HEK293 (cell line): ENCODE results near the gene MAP1A.
A peak's percentile ranks its signal among the peaks of the same experiment; 100 is the strongest.

Source experiments
- CTCF ChIA-PET: fragments of 350-600 bp; formaldehyde crosslinking; extraction: SDS; loops from one replicate; lab custom pipeline; 2021; ENCODE audit warnings: antibody characterized with exemption; lab: Yijun Ruan, JAX
- POLR2A ChIA-PET: fragments of 300-600 bp; formaldehyde crosslinking; extraction: SDS; loops from one replicate; lab custom pipeline; 2020; ENCODE audit warnings: antibody characterized with exemption, inconsistent platforms; lab: Yijun Ruan, JAX
- H3K27ac ChIP-seq: fragments of 200-500 bp; sonication (Bioruptor generic); 2 replicates; pipeline ENCODE4 v1.5.1; 2014; ENCODE audit warnings: low read depth, low read length, control low read depth, inconsistent platforms; ENCODE audit errors: extremely low read depth
- H3K36me3 ChIP-seq, 2 experiments: fragments of 200-500 bp in 1 of 2; sonication (Bioruptor generic) in 1 of 2; 1 replicate in 1 of 2; 2 replicates in 1 of 2; pipeline ENCODE4 v1.5.1; 2014 to 2017; ENCODE audit warnings: inconsistent platforms in 2 of 2, low read length in 2 of 2; ENCODE audit not compliant: control insufficient read depth in 2 of 2, insufficient read depth in 1 of 2
- H3K4me1 ChIP-seq: fragments of 200-500 bp; sonication (Bioruptor generic); 2 replicates; pipeline ENCODE4 v1.5.1; 2014; ENCODE audit warnings: mild to moderate bottlenecking, low read length, inconsistent platforms; ENCODE audit not compliant: control insufficient read depth, insufficient read depth
- H3K4me3 ChIP-seq: 2 replicates; pipeline ENCODE4 v1.5.1; 2011; ENCODE audit warnings: low read depth, mild to moderate bottlenecking, control low read depth, low read length, moderate library complexity
- H3K9me3 ChIP-seq: fragments of 200-500 bp; sonication (Bioruptor generic); 2 replicates; pipeline ENCODE4 v1.5.1; 2014; ENCODE audit warnings: low read depth, low read length, inconsistent platforms; ENCODE audit not compliant: control insufficient read depth, insufficient read depth
- BCL11A ChIP-seq: fragments of 450-650 bp; formaldehyde crosslinking; IDR thresholded peaks from 2 replicates; pipeline ENCODE4 v1.5.1; 2016; ENCODE audit warnings: low read depth, missing biosample characterization, missing genetic modification characterization
- FEZF1 ChIP-seq: fragments of 450-650 bp; formaldehyde crosslinking; IDR thresholded peaks from 2 replicates; pipeline ENCODE4 v1.5.1; 2016; ENCODE audit warnings: missing biosample characterization, missing genetic modification characterization
- IKZF3 ChIP-seq: fragments of 450-650 bp; IDR thresholded peaks from 2 replicates; pipeline ENCODE4 v1.5.0; 2018; ENCODE audit warnings: missing biosample characterization, mild to moderate bottlenecking, missing genetic modification characterization, moderate library complexity
- KLF17 ChIP-seq: fragments of 450-650 bp; formaldehyde crosslinking; IDR thresholded peaks from 2 replicates; pipeline ENCODE4 v1.5.1; 2016; ENCODE audit warnings: missing biosample characterization, missing genetic modification characterization
- MYNN ChIP-seq: fragments of 450-650 bp; formaldehyde crosslinking; IDR thresholded peaks from 2 replicates; pipeline ENCODE4 v1.5.1; 2016; ENCODE audit warnings: missing biosample characterization, missing genetic modification characterization, borderline replicate concordance
- PRDM1 ChIP-seq: fragments of 450-650 bp; formaldehyde crosslinking; IDR thresholded peaks from 2 replicates; pipeline ENCODE4; 2016; ENCODE audit warnings: missing biosample characterization, missing genetic modification characterization
- PRDM2 ChIP-seq: fragments of 450-650 bp; formaldehyde crosslinking; IDR thresholded peaks from 2 replicates; pipeline ENCODE4 v1.5.1; 2016; ENCODE audit warnings: missing biosample characterization, missing genetic modification characterization, borderline replicate concordance
- PRDM6 ChIP-seq: fragments of 450-650 bp; formaldehyde crosslinking; IDR thresholded peaks from 2 replicates; pipeline ENCODE4 v1.5.1; 2017; ENCODE audit warnings: missing biosample characterization, missing genetic modification characterization
- ZBTB20 ChIP-seq: fragments of 450-650 bp; formaldehyde crosslinking; IDR thresholded peaks from 2 replicates; pipeline ENCODE4 v1.5.1; 2016; ENCODE audit warnings: missing biosample characterization, missing genetic modification characterization
- ZFP37 ChIP-seq: fragments of 450-650 bp; formaldehyde crosslinking; IDR thresholded peaks from 2 replicates; pipeline ENCODE4 v1.5.1; 2016; ENCODE audit warnings: missing biosample characterization, missing genetic modification characterization
- ZNF121 ChIP-seq: fragments of 450-650 bp; formaldehyde crosslinking; IDR thresholded peaks from 2 replicates; pipeline ENCODE4 v1.5.1; 2016; ENCODE audit warnings: missing biosample characterization, missing genetic modification characterization
- ZNF311 ChIP-seq: fragments of 450-650 bp; formaldehyde crosslinking; IDR thresholded peaks from 2 replicates; pipeline ENCODE4 v1.5.1; 2017; ENCODE audit warnings: missing biosample characterization, missing genetic modification characterization, borderline replicate concordance
- ZNF335 ChIP-seq: fragments of 450-650 bp; formaldehyde crosslinking; conservative IDR thresholded peaks from 2 replicates; pipeline ENCODE4 v1.5.1; 2016; ENCODE audit warnings: missing biosample characterization, missing genetic modification characterization
- ZNF433 ChIP-seq: fragments of 450-650 bp; formaldehyde crosslinking; IDR thresholded peaks from 2 replicates; pipeline ENCODE4 v1.5.1; 2016; ENCODE audit warnings: missing biosample characterization, missing genetic modification characterization, low read depth
- ZNF449 ChIP-seq: fragments of 450-650 bp; formaldehyde crosslinking; IDR thresholded peaks from 2 replicates; pipeline ENCODE4 v1.5.1; 2017; ENCODE audit warnings: missing biosample characterization, mild to moderate bottlenecking, missing genetic modification characterization, moderate library complexity
- ZNF544 ChIP-seq: fragments of 450-650 bp; formaldehyde crosslinking; IDR thresholded peaks from 2 replicates; pipeline ENCODE4 v1.5.0; 2017; ENCODE audit warnings: missing biosample characterization, missing genetic modification characterization
- ZNF600 ChIP-seq: fragments of 450-650 bp; formaldehyde crosslinking; IDR thresholded peaks from 2 replicates; pipeline ENCODE4 v1.5.1; 2016; ENCODE audit warnings: missing biosample characterization, missing genetic modification characterization
- ZNF626 ChIP-seq: fragments of 450-650 bp; sonication (Bioruptor Pico); formaldehyde crosslinking; IDR thresholded peaks from 2 replicates; pipeline ENCODE4 v1.5.1; 2018; ENCODE audit warnings: missing biosample characterization, missing genetic modification characterization, inconsistent platforms
- ZNF639 ChIP-seq: fragments of 450-650 bp; formaldehyde crosslinking; IDR thresholded peaks from 2 replicates; pipeline ENCODE4 v1.5.1; 2016; ENCODE audit warnings: missing biosample characterization, missing genetic modification characterization
- ZNF677 ChIP-seq: fragments of 450-650 bp; IDR thresholded peaks from 2 replicates; pipeline ENCODE4 v1.5.0; 2018; ENCODE audit warnings: missing biosample characterization, mild to moderate bottlenecking, missing genetic modification characterization, moderate library complexity
- ZNF792 ChIP-seq: fragments of 450-650 bp; formaldehyde crosslinking; IDR thresholded peaks from 2 replicates; pipeline ENCODE4 v1.5.1; 2016; ENCODE audit warnings: missing biosample characterization, missing genetic modification characterization
- ZSCAN16 ChIP-seq: fragments of 450-650 bp; formaldehyde crosslinking; IDR thresholded peaks from 2 replicates; pipeline ENCODE4 v1.5.1; 2016; ENCODE audit warnings: missing biosample characterization, missing genetic modification characterization

MAP1A gene

GRCh38 chr15:43492673-43493601 lies 24.5 kb upstream of the MAP1A start, which contains the start of gene TP53BP1 (continued):
- TF ChIP-seq PRDM2 (tag by site-specific recombination) = no peak
- TF ChIP-seq ZNF433 (tag by site-specific recombination) = no peak
- TF ChIP-seq IKZF3 (tag by site-specific recombination) = no peak
- TF ChIP-seq MYNN = peak; percentile 24; the same call in 1 of the 2 replicates
- no peak for TF ChIP-seq ZSCAN16 (tag by site-specific recombination)
- no peak for TF ChIP-seq ZNF639
- peak; percentile 78 for TF ChIP-seq ZNF335
- no peak for TF ChIP-seq ZNF626 (tag by site-specific recombination)
- no peak for TF ChIP-seq ZFP37 (tag by site-specific recombination)
- TF ChIP-seq ZNF121 = no peak
- peak; percentile 72; the same call in 1 of the 2 replicates for TF ChIP-seq ZNF600 (tag by site-specific recombination)

- Histone ChIP-seq H3K9me3 (no peaks in the 10 kb centered on the region), H3K27ac (peak overlapping the region; percentile 7; the same call in 1 of the 2 replicates)
- POLR2A ChIA-PET = interaction anchor here (0.6 to 1.9 kb wide), 3 partner anchors 17 to 791 kb away, joined by 3 to 17 read pairs (median 4); partner anchors contain the start of gene ELL3
- peak; percentile 92 for TF ChIP-seq FEZF1 (tag by site-specific recombination)
- no peak for TF ChIP-seq BCL11A (tag by site-specific recombination)
- TF ChIP-seq PRDM1 (tag by site-specific recombination) = no peak
- TF ChIP-seq ZNF792 = no peak
- TF ChIP-seq ZNF311 (tag by site-specific recombination) = no peak
- TF ChIP-seq ZBTB20 = 0 out of 2 replicates have a peak, but pooled peaks have one; percentile 30
- TF ChIP-seq ZNF677 = no peak
- peak; percentile 92 for TF ChIP-seq ZNF449 (tag by site-specific recombination)
- TF ChIP-seq ZNF544 (tag by site-specific recombination) = no peak
- TF ChIP-seq KLF17 = peak; percentile 80; the same call in 1 of the 2 replicates
- peak; percentile 32; the same call in 1 of the 2 replicates for TF ChIP-seq IKZF3 (tag by site-specific recombination)
- 0 out of 2 replicates have a peak, but pooled peaks have one; percentile 29 for TF ChIP-seq PRDM6 (tag by site-specific recombination)
Observed at GRCh38 chr15:43493703-43494472, 23.5 kb upstream of the MAP1A start.

More at GRCh38 chr15:43493703-43494472, 23.5 kb upstream of the MAP1A start:
- H3K4me3 ChIP-seq = no peak overlapping the region; the same call in 1 of the 2 replicates
- CTCF ChIA-PET = interaction anchor here (0.6 to 1.8 kb wide), 3 partner anchors 17 to 56 kb away, joined by 4 to 7 read pairs (median 6); no protein-coding TSS in a partner anchor
- peaks cover 10% of the 10 kb centered on the region for H3K4me1 ChIP-seq
- H3K36me3 ChIP-seq = peaks cover 8 to 23% of the 10 kb centered on the region in 2 experiments
